MM.1S (cell line): ENCODE results near the gene TIGIT.

ENCODE experiments used
- DNase-seq: peaks from one replicate; pipeline ENCODE4 v3.0.0-alpha.2; 2015
- H2AFZ ChIP-seq: fragments of 300-600 bp; sonication (generic); 2 replicates; pipeline ENCODE4 v1.6.0; 2016; ENCODE audit warnings: antibody characterized with exemption, low read length
- H3F3A ChIP-seq: fragments of 300-600 bp; sonication (generic); 2 replicates; pipeline ENCODE4 v1.6.1; 2016; ENCODE audit warnings: mild to moderate bottlenecking, antibody characterized with exemption, low read length, moderate library complexity, mixed read lengths; ENCODE audit not compliant: insufficient read depth
- H3K27ac ChIP-seq: fragments of 300-600 bp; sonication (generic); 2 replicates; pipeline ENCODE4 v1.5.1; 2016; ENCODE audit warnings: mild to moderate bottlenecking, low read length
- H3K27me3 ChIP-seq: fragments of 300-600 bp; sonication (generic); replicated peaks from 2 replicates; pipeline ENCODE4 v1.6.0; 2016; ENCODE audit warnings: low read length; ENCODE audit not compliant: insufficient read depth
- H3K36me3 ChIP-seq: fragments of 300-600 bp; sonication (generic); replicated peaks from 2 replicates; pipeline ENCODE4 v1.6.1; 2016; ENCODE audit warnings: mild to moderate bottlenecking, low read length, mixed read lengths; ENCODE audit not compliant: insufficient read depth
- H3K4me1 ChIP-seq: fragments of 300-600 bp; sonication (generic); 2 replicates; pipeline ENCODE4 v1.6.1; 2016; ENCODE audit warnings: low read length, mixed read lengths
- H3K4me2 ChIP-seq: fragments of 300-600 bp; sonication (generic); 2 replicates; pipeline ENCODE4 v1.6.0; 2016; ENCODE audit warnings: low read depth, low read length
- H3K4me3 ChIP-seq: fragments of 300-600 bp; sonication (generic); 2 replicates; pipeline ENCODE4 v1.5.1; 2016; ENCODE audit warnings: low read length, mixed read lengths
- H3K79me2 ChIP-seq: fragments of 300-600 bp; sonication (generic); 2 replicates; pipeline ENCODE4 v1.6.1; 2016; ENCODE audit warnings: mixed run types, low read length, mixed read lengths
- H3K9ac ChIP-seq: fragments of 300-600 bp; sonication (generic); 2 replicates; pipeline ENCODE4 v1.6.1; 2016; ENCODE audit warnings: low read length, mixed read lengths
- H3K9me2 ChIP-seq: fragments of 300-600 bp; sonication (generic); replicated peaks from 2 replicates; pipeline ENCODE4 v1.6.1; 2016; ENCODE audit warnings: mild to moderate bottlenecking, low read length, mixed read lengths; ENCODE audit not compliant: insufficient read depth
- H3K9me3 ChIP-seq: fragments of 300-600 bp; sonication (generic); replicated peaks from 2 replicates; pipeline ENCODE4 v1.6.1; 2016; ENCODE audit warnings: mild to moderate bottlenecking, low read length, mixed read lengths; ENCODE audit not compliant: insufficient read depth
- H4K20me1 ChIP-seq: fragments of 300-600 bp; sonication (generic); 2 replicates; pipeline ENCODE4 v1.6.1; 2016; ENCODE audit warnings: mild to moderate bottlenecking, low read length, moderate library complexity, mixed read lengths; ENCODE audit not compliant: insufficient read depth
- CTCF ChIP-seq: fragments of 300-600 bp; sonication (generic); IDR thresholded peaks from 2 replicates; pipeline ENCODE4 v1.5.1; 2016; ENCODE audit warnings: antibody characterized with exemption, low read length, mixed read lengths
- EZH2 ChIP-seq: fragments of 300-600 bp; sonication (generic); optimal IDR thresholded peaks from 2 replicates; pipeline ENCODE3; 2017; ENCODE audit warnings: low read depth, mild to moderate bottlenecking, antibody characterized with exemption, low read length, mixed read lengths
- EZH2phosphoT487 ChIP-seq: fragments of 300-600 bp; sonication (generic); IDR thresholded peaks from 2 replicates; pipeline ENCODE4 v1.6.1; 2018; ENCODE audit warnings: antibody characterized with exemption, low read length

TIGIT gene

GRCh38 chr3:114293838-114294535 is at the start of gene TIGIT:
Gene TIGIT, plus strand, starts transcription at chr3:114294028. Its CDS starts 34 bp downstream, at chr3:114294062.
- Histone ChIP-seq H3F3A (peaks cover 47% of the 10 kb centered on the region), H3K9me3 (no peaks in the 10 kb centered on the region), H3K9ac (peak within 1 kb of the TSS; percentile 63), H4K20me1 (no peaks in the 10 kb centered on the region), H3K36me3 (no peaks in the 10 kb centered on the region), H3K4me1 (peaks cover 45% of the 10 kb centered on the region), H3K27ac (peak within 1 kb of the TSS; percentile 96), H2AFZ (peak within 1 kb of the TSS; percentile 69), H3K79me2 (no peaks in the 10 kb centered on the region), H3K27me3 (no peaks in the 10 kb centered on the region), H3K4me2 (peak within 1 kb of the TSS; percentile 65), H3K9me2 (no peaks in the 10 kb centered on the region), H3K4me3 (peak within 1 kb of the TSS; percentile 6; the same call in 1 of the 2 replicates)
- TF ChIP-seq CTCF = no peak
- no peak for TF ChIP-seq EZH2
- no peak for TF ChIP-seq EZH2phosphoT487
- peak; percentile 58 for DNase-seq

GRCh38 chr3:114252954-114253353 is 40.9 kb upstream of the TIGIT start:
- no peak overlapping the region for H3K4me2 ChIP-seq
- H3K79me2 ChIP-seq = no peaks in the 10 kb centered on the region
- no peak overlapping the region for H2AFZ ChIP-seq
- no peak for DNase-seq
- H3F3A ChIP-seq = no peaks in the 10 kb centered on the region
- H3K4me1 ChIP-seq = no peaks in the 10 kb centered on the region
- H3K9me2 ChIP-seq = no peaks in the 10 kb centered on the region
- H3K9ac ChIP-seq = no peak overlapping the region
- H3K4me3 ChIP-seq = no peak overlapping the region
- TF ChIP-seq EZH2 = no peak
- TF ChIP-seq CTCF = no peak
- H3K27ac ChIP-seq = no peak overlapping the region
- H3K9me3 ChIP-seq = no peaks in the 10 kb centered on the region
- H4K20me1 ChIP-seq = no peaks in the 10 kb centered on the region
- H3K36me3 ChIP-seq = no peaks in the 10 kb centered on the region
- no peaks in the 10 kb centered on the region for H3K27me3 ChIP-seq

DNA sequence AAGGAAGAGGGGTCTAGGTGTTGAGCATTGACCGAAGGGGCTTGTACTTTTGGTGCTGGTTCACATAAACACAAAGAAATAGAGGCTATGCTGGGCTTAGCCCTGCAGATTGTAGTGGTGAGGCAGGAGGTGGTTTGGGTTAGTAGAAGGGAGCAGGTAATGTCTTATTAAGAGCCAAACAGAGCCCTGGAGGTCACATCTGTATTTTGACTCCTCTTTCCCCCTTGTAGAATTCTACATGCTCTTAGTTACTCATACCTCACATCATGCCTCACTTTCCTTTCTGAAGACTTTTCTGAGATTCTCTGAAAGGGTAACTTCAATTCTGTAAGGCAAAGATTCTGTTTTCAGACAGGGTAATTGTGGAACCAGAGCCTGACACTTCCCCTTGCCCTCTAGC is 40.3 kb upstream of the TIGIT start:
- Histone ChIP-seq H3K4me1 (no peaks in the 10 kb centered on the region), H3K36me3 (no peaks in the 10 kb centered on the region), H3K79me2 (no peaks in the 10 kb centered on the region), H3K27ac (no peak overlapping the region), H3K9me2 (no peaks in the 10 kb centered on the region), H3K27me3 (no peaks in the 10 kb centered on the region), H3F3A (no peaks in the 10 kb centered on the region), H2AFZ (no peak overlapping the region), H4K20me1 (no peaks in the 10 kb centered on the region), H3K4me3 (no peak overlapping the region), H3K9me3 (no peaks in the 10 kb centered on the region), H3K4me2 (no peak overlapping the region), H3K9ac (no peak overlapping the region)
- TF ChIP-seq EZH2phosphoT487 = no peak
- TF ChIP-seq CTCF = no peak
- no peak for TF ChIP-seq EZH2
- DNase-seq = no peak
